NT2/D1 (cell line): ENCODE results near the gene DOK1.

Experiments used
- SUZ12 ChIP-seq: IDR thresholded peaks from 2 replicates; pipeline ENCODE4 v1.6.1; 2011; ENCODE audit not compliant: insufficient read length, insufficient read depth; ENCODE audit errors: extremely low read depth
- YY1 ChIP-seq: IDR thresholded peaks from 2 replicates; pipeline ENCODE4 v1.6.1; 2011; ENCODE audit not compliant: insufficient read length, insufficient read depth
- ZNF274 ChIP-seq: IDR thresholded peaks from 2 replicates; pipeline ENCODE4 v1.6.1; 2011; ENCODE audit warnings: mild to moderate bottlenecking, low read depth, low read length

GRCh38 chr2:74525717-74526648 lies 28.5 kb upstream of the DOK1 start, which contains the start of gene DQX1:
- TF ChIP-seq YY1 (no peak), ZNF274 (no peak), SUZ12 (no peak)
